Astrocyte of the spinal cord (primary cell): ENCODE results near the gene DSCAML1.

ENCODE experiments used
- DNase-seq: peaks from one replicate; pipeline ENCODE4 v3.0.0; 2011; ENCODE audit warnings: low read depth, low spot score
- H3K4me3 ChIP-seq: 2 replicates; pipeline ENCODE4 v1.5.1; 2011; ENCODE audit warnings: low read depth, mild to moderate bottlenecking, low read length, moderate library complexity
- CTCF ChIP-seq: IDR thresholded peaks from 2 replicates; pipeline ENCODE4 v1.5.1; 2012; ENCODE audit warnings: low read depth, mild to moderate bottlenecking, low read length, inconsistent platforms
- in situ Hi-C: cut with HindIII; loops from 2 replicates; pipeline ENCODE4 v1.10.0; 2017; ENCODE audit warnings: low sequenced_read_pairs

The DSCAML1 gene

GRCh38 chr11:117743121-117743815 lies 53.7 kb downstream of the DSCAML1 start:
- in situ Hi-C loops, result no loop called here
- no peak overlapping the region for H3K4me3 ChIP-seq
- TF ChIP-seq CTCF, result no peak
- no peak for DNase-seq

- DNase-seq, result no peak
- no peak overlapping the region for H3K4me3 ChIP-seq
- TF ChIP-seq CTCF, result no peak
- in situ Hi-C loops, result no loop called here
These were observed 58.6 kb downstream of the DSCAML1 start for GRCh38 chr11:117738246-117738957.

GRCh38 chr11:117735350-117735977 lies 61.6 kb downstream of the DSCAML1 start:
- TF ChIP-seq CTCF, result no peak
- in situ Hi-C loops, result no loop called here
- H3K4me3 ChIP-seq, result no peak overlapping the region
- no peak for DNase-seq

DNA sequence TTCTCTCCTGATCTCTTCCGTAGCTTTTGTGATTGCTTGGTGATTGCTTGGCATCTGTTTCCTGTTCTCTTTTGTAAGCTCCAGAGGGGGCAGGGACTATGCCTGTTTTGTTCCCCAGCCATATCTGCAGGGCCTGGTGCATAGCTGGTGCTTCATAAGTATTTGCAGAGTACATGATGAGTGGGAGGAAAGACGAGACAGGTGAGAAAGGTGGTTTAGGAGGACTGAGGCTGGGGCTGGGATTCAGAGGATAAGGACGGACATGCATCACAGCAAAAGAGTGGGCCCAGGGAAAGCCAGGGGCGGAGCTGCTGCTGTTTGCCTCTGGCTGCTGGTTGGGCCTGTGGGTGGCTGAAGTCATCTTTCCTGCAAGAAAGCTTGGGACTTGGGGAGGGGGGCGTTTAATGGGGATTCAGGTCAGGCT lies 62.4 kb downstream of the DSCAML1 start:
- H3K4me3 ChIP-seq, result no peak overlapping the region
- TF ChIP-seq CTCF, result no peak
- in situ Hi-C loops, result no loop called here
- DNase-seq, result no peak

- in situ Hi-C loops, result no loop called here
- TF ChIP-seq CTCF, result no peak
- H3K4me3 ChIP-seq, result no peak overlapping the region
- DNase-seq, result no peak
These were observed 63.7 kb downstream of the DSCAML1 start for GRCh38 chr11:117733316-117733715.

DNA sequence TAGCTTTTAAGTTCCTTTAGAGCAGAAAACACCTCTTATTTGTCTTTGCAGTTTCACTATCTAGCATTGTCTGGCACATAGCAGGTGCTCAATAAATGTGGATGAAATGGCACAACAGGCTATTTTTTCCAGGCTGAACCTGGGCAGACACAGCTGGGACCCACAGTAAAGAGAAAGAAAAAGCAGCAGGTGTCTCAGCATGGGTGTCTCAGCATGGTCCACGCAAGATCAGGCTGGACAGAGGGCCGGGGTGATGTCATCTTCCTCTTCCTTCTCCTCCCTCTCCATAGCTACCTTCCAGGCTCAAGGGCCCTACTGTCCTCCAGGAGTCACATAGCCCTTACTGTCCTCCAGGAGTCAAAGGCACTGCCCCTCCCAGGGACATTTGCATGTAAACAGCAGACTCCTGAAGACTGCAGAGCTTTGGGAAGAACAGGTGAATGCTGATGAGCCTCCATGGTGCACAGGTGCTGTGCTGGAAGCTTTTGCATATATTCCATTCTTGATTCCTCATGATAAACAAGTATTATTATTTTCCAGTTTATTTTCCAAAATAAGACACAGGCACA lies 65.2 kb downstream of the DSCAML1 start:
- H3K4me3 ChIP-seq, result no peak overlapping the region
- no peak for DNase-seq
- in situ Hi-C loops, result no loop called here
- no peak for TF ChIP-seq CTCF
